ENCODE measurements around the gene ARID1B. TPM values are rescaled to one million over a fixed set of nuclear protein-coding genes. Genes with fewer than 3 reads are reported as not detected.
A peak's percentile ranks its signal among the peaks of the same experiment; 100 is the strongest.

The ARID1B gene
- total and polyA plus RNA-seq, 2 donors (not counting 1 experiment from before 2014, with no cell fraction given), result 47.2 to 280 TPM

GRCh38 chr6:156950084-156950483 is 172.9 kb downstream of the ARID1B start:
- intact Hi-C loops (cut with micrococcal nuclease), result no loop called here
- H3K9me3 ChIP-seq (ENCODE audit: control extremely low read depth in 1 of 3, control insufficient read depth in 2 of 3, insufficient read depth in 1 of 3, low read length in 2 of 3), result no peaks in the 10 kb centered on the region
- ChIA-PET POLR2A (no interaction called here), CTCF (no interaction called here)
- no peak overlapping the region for H3K27ac Mint-ChIP-seq
- peaks cover 65% of the 10 kb centered on the region for H3K4me1 Mint-ChIP-seq
- ATAC-seq (ENCODE audit: low read depth) (no peak), DNase-seq (no peak)
- H3K27me3 Mint-ChIP-seq, result no peaks in the 10 kb centered on the region
- H3K9ac ChIP-seq (ENCODE audit: low read length), result no peak overlapping the region
- H3K27ac ChIP-seq (ENCODE audit: low read length in 2 of 2), result no peak overlapping the region
- H4K20me1 ChIP-seq (ENCODE audit: control insufficient read depth, insufficient read depth, low read length, poor library complexity, severe bottlenecking), result peaks cover 76% of the 10 kb centered on the region
- no peak overlapping the region for H3K4me3 ChIP-seq (ENCODE audit: control extremely low read depth in 1 of 5, extremely low read depth in 1 of 5, insufficient read depth in 1 of 5, low read depth in 2 of 5, low read length in 4 of 5)
- peaks cover 99% of the 10 kb centered on the region for H3K79me2 ChIP-seq (ENCODE audit: control insufficient read depth, insufficient read depth, low read length)
- no peaks in the 10 kb centered on the region for H3K36me3 ChIP-seq (replicated peaks in 1 of 2; ENCODE audit: control extremely low read depth in 1 of 2, control insufficient read depth in 1 of 2, extremely low read depth in 1 of 2, insufficient read depth in 2 of 2, low read length in 1 of 2)
- no peaks in the 10 kb centered on the region for H3K9me3 Mint-ChIP-seq (ENCODE audit: insufficient read depth)
- peaks cover 31 to 49% of the 10 kb centered on the region in 2 donors for H3K4me1 ChIP-seq (ENCODE audit: control insufficient read depth in 2 of 2, insufficient read depth in 2 of 2, low read length in 2 of 2)
- no peak for TF ChIP-seq EZH2 (IDR thresholded peaks at IDR 0.05; ENCODE audit: borderline replicate concordance, insufficient read depth, low read depth, low read length, poor library complexity, severe bottlenecking)
- no peak for TF ChIP-seq CTCF (IDR thresholded peaks at IDR 0.05)
- no peak overlapping the region for H3K4me3 Mint-ChIP-seq
- H3K27me3 ChIP-seq (replicated peaks in 1 of 4; ENCODE audit: control extremely low read depth in 1 of 4, control insufficient read depth in 3 of 4, insufficient read depth in 4 of 4, low read length in 3 of 4), result no peaks in the 10 kb centered on the region
- no peak overlapping the region for H2AFZ ChIP-seq (ENCODE audit: insufficient read depth, low read depth, low read length, poor library complexity, severe bottlenecking)
- H3K4me2 ChIP-seq (replicated peaks; ENCODE audit: low read depth, low read length, poor library complexity, severe bottlenecking), result peak overlapping the region; percentile 13
- WGBS (ENCODE audit: insufficient coverage), result no CpG with 5 or more reads among the region's 2 CpGs

- no peak for ATAC-seq (ENCODE audit: low read depth)
- no peaks in the 10 kb centered on the region for H3K9me3 Mint-ChIP-seq (ENCODE audit: insufficient read depth)
- DNase-seq, result no peak
- H3K4me3 ChIP-seq (ENCODE audit: control extremely low read depth in 1 of 5, extremely low read depth in 1 of 5, insufficient read depth in 1 of 5, low read depth in 2 of 5, low read length in 4 of 5), result no peak overlapping the region
- H3K27me3 Mint-ChIP-seq, result no peaks in the 10 kb centered on the region
- H3K4me2 ChIP-seq (replicated peaks; ENCODE audit: low read depth, low read length, poor library complexity, severe bottlenecking), result peak overlapping the region; percentile 13
- POLR2A ChIA-PET, result no interaction called here
- H3K27ac ChIP-seq (ENCODE audit: low read length in 2 of 2), result no peak overlapping the region
- no peaks in the 10 kb centered on the region for H3K27me3 ChIP-seq (replicated peaks in 1 of 4; ENCODE audit: control extremely low read depth in 1 of 4, control insufficient read depth in 3 of 4, insufficient read depth in 4 of 4, low read length in 3 of 4)
- no peak overlapping the region for H3K27ac Mint-ChIP-seq
- CTCF ChIA-PET, result no interaction called here
- H2AFZ ChIP-seq (ENCODE audit: insufficient read depth, low read depth, low read length, poor library complexity, severe bottlenecking), result no peak overlapping the region
- peaks cover 35 to 52% of the 10 kb centered on the region in 2 donors for H3K4me1 ChIP-seq (ENCODE audit: control insufficient read depth in 2 of 2, insufficient read depth in 2 of 2, low read length in 2 of 2)
- intact Hi-C loops (cut with micrococcal nuclease), result no loop called here
- H3K9me3 ChIP-seq (ENCODE audit: control extremely low read depth in 1 of 3, control insufficient read depth in 2 of 3, insufficient read depth in 1 of 3, low read length in 2 of 3), result no peaks in the 10 kb centered on the region
- H4K20me1 ChIP-seq (ENCODE audit: control insufficient read depth, insufficient read depth, low read length, poor library complexity, severe bottlenecking), result peaks cover 76% of the 10 kb centered on the region
- no peak overlapping the region for H3K9ac ChIP-seq (ENCODE audit: low read length)
- peaks cover 99% of the 10 kb centered on the region for H3K79me2 ChIP-seq (ENCODE audit: control insufficient read depth, insufficient read depth, low read length)
- WGBS (ENCODE audit: insufficient coverage), result 37% methylated on average over 2 of the region's 5 CpGs
- H3K4me3 Mint-ChIP-seq, result peak overlapping the region; percentile 8
- H3K36me3 ChIP-seq (replicated peaks in 1 of 2; ENCODE audit: control extremely low read depth in 1 of 2, control insufficient read depth in 1 of 2, extremely low read depth in 1 of 2, insufficient read depth in 2 of 2, low read length in 1 of 2), result peaks cover 0 to 2% of the 10 kb centered on the region in 2 experiments
- peaks cover 65% of the 10 kb centered on the region for H3K4me1 Mint-ChIP-seq
- no peak for TF ChIP-seq EZH2 (IDR thresholded peaks at IDR 0.05; ENCODE audit: borderline replicate concordance, insufficient read depth, low read depth, low read length, poor library complexity, severe bottlenecking)
- no peak for TF ChIP-seq CTCF (IDR thresholded peaks at IDR 0.05)
Measured at GRCh38 chr6:156950531-156950930, 173.4 kb downstream of the ARID1B start.
